ENCODE results near the gene UBR4.

DNA sequence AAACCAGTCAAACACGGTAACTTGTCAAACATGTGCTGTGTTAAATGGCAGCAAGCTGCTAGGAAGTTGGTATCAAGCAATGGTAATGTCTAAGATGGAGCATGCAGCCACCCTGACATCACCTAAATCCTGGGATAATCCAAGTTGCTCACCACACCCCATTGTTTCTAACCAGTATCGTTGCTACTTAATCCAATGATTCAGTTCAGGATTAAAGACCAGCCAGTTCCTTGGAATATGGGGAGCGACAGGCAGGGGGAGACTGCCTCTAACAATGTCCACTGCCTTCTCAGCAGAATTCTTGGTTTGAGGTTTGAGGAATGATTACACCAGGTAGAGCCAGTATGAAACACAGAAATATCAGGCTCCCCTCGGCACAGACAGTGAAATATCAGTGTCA is 131.5 kb downstream of the UBR4 start:
- TF ChIP-seq POLR2A (IDR thresholded peaks at IDR 0.05; ENCODE audit: control extremely low read depth in 1 of 2, low read depth in 2 of 2, low read length in 2 of 2) (no peak), POLR2AphosphoS5 (IDR thresholded peaks at IDR 0.05; ENCODE audit: low read depth, low read length) (no peak), GTF2F1 (IDR thresholded peaks at IDR 0.05; ENCODE audit: borderline replicate concordance, low read depth, low read length) (no peak), EP300 (IDR thresholded peaks at IDR 0.05; ENCODE audit: borderline replicate concordance in 1 of 2, low read depth in 2 of 2, low read length in 2 of 2) (no peak)
- TF ChIP-seq, protein P1, sequence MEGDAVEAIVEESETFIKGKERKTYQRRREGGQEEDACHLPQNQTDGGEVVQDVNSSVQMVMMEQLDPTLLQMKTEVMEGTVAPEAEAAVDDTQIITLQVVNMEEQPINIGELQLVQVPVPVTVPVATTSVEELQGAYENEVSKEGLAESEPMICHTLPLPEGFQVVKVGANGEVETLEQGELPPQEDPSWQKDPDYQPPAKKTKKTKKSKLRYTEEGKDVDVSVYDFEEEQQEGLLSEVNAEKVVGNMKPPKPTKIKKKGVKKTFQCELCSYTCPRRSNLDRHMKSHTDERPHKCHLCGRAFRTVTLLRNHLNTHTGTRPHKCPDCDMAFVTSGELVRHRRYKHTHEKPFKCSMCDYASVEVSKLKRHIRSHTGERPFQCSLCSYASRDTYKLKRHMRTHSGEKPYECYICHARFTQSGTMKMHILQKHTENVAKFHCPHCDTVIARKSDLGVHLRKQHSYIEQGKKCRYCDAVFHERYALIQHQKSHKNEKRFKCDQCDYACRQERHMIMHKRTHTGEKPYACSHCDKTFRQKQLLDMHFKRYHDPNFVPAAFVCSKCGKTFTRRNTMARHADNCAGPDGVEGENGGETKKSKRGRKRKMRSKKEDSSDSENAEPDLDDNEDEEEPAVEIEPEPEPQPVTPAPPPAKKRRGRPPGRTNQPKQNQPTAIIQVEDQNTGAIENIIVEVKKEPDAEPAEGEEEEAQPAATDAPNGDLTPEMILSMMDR (IDR thresholded peaks at IDR 0.05; ENCODE audit: control extremely low read depth in 1 of 3, insufficient read depth in 1 of 3, low read depth in 1 of 3, low read length in 3 of 3) = no peak
- TF ChIP-seq, protein P2, sequence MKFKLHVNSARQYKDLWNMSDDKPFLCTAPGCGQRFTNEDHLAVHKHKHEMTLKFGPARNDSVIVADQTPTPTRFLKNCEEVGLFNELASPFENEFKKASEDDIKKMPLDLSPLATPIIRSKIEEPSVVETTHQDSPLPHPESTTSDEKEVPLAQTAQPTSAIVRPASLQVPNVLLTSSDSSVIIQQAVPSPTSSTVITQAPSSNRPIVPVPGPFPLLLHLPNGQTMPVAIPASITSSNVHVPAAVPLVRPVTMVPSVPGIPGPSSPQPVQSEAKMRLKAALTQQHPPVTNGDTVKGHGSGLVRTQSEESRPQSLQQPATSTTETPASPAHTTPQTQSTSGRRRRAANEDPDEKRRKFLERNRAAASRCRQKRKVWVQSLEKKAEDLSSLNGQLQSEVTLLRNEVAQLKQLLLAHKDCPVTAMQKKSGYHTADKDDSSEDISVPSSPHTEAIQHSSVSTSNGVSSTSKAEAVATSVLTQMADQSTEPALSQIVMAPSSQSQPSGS (IDR thresholded peaks at IDR 0.05; ENCODE audit: low read length) = no peak
- TF ChIP-seq, protein P3, sequence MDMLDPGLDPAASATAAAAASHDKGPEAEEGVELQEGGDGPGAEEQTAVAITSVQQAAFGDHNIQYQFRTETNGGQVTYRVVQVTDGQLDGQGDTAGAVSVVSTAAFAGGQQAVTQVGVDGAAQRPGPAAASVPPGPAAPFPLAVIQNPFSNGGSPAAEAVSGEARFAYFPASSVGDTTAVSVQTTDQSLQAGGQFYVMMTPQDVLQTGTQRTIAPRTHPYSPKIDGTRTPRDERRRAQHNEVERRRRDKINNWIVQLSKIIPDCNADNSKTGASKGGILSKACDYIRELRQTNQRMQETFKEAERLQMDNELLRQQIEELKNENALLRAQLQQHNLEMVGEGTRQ (IDR thresholded peaks at IDR 0.05; ENCODE audit: low read length) = no peak
- TF ChIP-seq, protein P4, sequence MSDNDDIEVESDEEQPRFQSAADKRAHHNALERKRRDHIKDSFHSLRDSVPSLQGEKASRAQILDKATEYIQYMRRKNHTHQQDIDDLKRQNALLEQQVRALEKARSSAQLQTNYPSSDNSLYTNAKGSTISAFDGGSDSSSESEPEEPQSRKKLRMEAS (IDR thresholded peaks at IDR 0.05) = no peak
